Stimulated activated CD8-positive, alpha-beta memory T cell treated with anti-CD3 and anti-CD28 coated beads, Interleukin-2, amount 100 ng/mL, for 48 hours (primary cell): ENCODE data around the gene SMPDL3A.

ENCODE experiments used
- DNase-seq, 2 donors: peaks; one replicate each; pipeline ENCODE4 v3.0.0-alpha.2; 2020; ENCODE audit warnings: low read depth in 2 of 2

SMPDL3A gene

GRCh38 chr6:122778302-122778701 lies 10.8 kb upstream of the SMPDL3A start:
- no peak for DNase-seq

DNA sequence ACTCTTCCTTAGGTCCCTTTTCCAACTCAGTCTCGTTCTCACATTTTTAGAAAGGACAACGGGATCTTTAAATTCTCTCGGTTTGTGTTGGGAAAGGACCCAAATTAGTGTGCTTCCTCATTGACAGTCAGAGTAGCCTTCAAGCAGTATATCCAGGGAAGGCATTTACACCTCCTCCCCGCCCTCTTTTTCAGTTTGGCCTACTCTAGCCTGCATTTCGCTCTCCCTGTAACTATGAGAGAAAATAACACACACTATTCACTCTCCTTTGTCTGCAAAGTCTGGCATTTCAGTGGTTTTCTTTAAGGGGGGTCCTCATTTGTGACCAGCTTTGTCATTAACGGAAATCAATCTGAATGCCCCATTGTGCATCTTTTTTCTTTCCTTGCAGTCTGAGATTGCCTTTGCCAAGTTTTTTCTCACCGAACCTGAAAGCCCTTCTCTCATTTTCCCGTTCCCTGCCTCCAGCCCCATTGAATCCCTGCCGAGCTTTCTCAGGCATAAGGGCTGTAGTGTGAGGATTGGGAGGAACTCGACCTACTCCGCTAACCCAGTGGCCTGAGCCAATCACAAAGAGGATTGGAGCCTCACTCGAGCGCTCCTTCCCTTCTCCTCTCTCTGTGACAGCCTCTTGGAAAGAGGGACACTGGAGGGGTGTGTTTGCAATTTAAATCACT lies 9.9 kb upstream of the SMPDL3A start:
- DNase-seq = no peak

- DNase-seq = no peak
Observed at GRCh38 chr6:122779667-122780066, 9.4 kb upstream of the SMPDL3A start, which contains the start of gene FABP7. Gene FABP7 (plus strand): TSS chr6:122779716. CDS start chr6:122779795, 79 bp downstream.

GRCh38 chr6:122780114-122780513 lies 8.9 kb upstream of the SMPDL3A start:
- DNase-seq = no peak

DNA sequence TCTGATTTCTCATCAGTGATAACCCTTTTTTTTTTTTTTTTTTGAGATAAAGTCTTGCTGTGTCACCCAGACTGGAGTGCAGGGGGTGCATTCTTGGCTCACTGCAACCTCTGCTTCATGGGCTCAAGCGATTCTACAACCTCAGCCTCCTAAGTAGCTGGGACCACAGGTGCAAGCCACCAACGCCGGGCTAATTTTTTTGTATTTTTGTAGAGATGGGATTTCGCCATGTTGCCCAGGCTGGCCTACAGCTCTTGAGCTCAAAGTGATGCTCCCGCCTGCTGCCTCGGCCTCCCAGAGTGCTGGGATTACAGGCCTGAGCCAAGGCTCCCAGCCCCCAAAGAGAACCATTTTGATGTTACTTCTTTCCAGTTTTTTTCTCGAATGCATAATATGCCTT lies 7.3 kb upstream of the SMPDL3A start:
- no peak for DNase-seq

GRCh38 chr6:122783401-122783800 lies 5.7 kb upstream of the SMPDL3A start:
- DNase-seq = no peak

- DNase-seq = no peak
Observed at GRCh38 chr6:122785891-122786290, 3.2 kb upstream of the SMPDL3A start.

- DNase-seq = no peak
Observed at GRCh38 chr6:122787721-122788120, 1.3 kb upstream of the SMPDL3A start.

DNA sequence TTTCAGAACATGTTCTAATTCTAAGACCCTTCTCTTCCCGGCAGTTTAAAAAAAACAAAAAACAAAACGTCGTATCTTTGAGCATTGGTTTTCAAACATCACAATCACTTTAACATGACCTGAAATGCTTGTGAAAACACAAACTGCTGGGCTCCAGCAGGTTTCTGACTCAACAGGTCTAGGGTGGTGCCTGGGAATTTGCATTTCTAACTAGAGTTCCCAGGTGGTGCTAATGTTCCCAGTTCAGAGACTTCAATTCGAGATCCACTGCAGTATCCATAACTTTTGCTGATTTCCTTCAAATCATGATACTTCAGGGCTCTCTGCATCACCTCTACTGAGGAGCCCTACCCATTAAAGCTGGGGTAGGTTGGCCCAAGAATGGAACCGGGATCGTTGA lies 850 bp upstream of the SMPDL3A start:
- DNase-seq = no peak

DNA sequence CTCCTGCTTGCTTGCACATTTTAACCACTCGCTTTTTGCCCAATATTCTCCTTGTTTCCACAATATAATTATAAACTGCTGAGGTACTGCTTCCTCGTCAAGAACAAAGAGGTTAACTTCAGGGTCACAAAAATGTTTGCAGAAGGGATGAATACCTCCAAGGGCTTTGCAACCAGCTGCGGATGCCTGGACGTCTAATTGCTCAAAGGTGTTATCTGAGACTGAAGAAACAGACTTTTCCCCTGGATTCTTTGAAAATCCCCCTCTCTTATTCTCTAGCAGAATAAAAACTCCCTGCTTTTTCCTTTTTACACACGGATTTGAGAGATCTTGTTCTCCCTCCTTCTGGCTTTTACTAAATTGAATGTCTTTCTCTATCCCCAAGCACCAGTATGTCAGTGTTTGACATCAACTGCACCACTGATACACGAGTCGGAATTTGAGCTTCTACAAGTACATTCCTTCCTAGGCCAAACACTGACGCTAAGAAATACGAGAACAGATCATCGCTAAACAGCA lies 336 bp upstream of the SMPDL3A start:
- no peak for DNase-seq

DNA sequence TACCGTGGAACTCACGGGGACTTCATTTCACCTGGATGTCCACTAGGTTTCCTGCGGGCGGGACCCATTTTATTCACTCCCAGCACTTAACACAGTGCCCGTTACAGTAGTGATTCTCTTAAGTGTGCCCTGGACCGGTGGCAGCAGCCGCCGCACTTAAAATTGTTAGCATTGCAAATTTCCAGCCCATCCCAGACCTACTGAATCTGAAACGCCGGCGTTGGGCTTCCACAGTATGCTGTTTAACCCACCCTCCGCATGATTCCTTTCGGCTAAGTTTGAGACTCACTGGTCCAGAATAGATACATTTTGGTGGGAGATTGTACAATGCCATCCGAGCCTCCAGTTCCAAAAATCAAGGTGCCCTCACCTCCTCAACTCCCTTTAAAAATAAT lies 967 bp downstream of the SMPDL3A start:
- DNase-seq = no peak

- no peak for DNase-seq
Observed at GRCh38 chr6:122790423-122791309, 1.6 kb downstream of the SMPDL3A start.

GRCh38 chr6:122791310-122791679 lies 2.2 kb downstream of the SMPDL3A start:
- DNase-seq = no peak

DNA sequence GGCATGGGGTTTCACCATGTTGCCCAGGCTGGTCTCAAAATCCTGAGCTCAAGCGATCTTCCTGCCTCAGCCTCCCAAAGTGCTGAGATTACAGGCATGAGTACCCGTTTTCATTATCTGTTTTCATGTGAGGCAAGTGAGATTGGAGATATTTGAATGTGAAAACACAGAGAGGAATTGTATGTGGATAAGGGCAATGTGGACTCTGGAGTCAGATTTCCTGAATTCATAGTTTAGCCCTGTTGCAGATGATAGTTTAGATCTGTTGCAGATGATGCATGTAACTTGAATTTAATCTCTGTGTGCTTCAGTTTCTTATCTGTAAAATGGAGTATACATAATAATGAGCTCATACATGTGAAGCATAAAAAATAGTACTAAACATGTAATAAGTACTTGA lies 3.7 kb downstream of the SMPDL3A start:
- DNase-seq = no peak

DNA sequence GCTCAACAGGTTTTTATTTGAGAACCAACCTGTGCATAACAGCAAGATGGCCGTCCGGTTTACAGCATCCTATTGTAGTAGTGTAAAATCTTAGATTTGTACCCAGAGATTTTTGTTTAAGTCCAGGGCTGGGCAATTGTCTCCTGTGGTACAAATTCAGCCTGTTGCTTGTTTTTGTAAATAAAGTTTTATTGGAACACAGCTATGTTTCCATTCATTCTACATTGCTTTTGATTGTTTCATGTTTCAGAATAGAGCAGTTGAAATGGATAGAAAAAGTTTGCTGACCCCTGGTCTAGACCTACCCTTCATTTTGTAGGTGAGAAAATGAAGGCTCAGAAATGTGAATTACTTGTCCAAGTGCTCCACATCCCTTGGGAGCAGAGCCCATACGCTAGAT lies 8.5 kb downstream of the SMPDL3A start:
- DNase-seq = no peak

DNA sequence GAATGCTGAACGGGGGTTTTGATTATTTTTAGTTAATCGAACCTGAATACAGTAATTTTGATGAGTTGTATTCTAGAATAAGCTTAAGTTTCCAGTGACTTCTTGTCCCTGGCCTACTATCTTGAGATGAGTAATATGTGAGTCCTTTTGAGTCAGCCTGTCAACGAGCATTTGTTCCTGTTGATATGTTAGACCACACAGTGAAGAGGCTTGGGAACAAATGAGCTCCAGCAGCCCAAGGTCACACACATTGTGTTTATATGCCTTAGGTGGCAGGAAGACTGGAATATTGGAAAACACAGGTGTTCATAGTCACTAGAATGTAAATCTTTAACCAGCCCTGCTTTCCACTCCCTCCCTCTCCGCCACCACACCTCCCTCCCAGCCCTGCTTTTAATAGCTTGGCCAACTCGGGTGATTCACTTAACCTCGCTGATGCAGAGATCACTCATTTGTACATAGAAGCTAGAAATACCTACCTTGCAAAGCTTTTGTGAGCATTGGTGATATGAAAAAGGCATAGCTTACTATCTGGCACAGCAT lies 9.1 kb downstream of the SMPDL3A start:
- DNase-seq = peak in 1 of 2 donors; percentile 0

DNA sequence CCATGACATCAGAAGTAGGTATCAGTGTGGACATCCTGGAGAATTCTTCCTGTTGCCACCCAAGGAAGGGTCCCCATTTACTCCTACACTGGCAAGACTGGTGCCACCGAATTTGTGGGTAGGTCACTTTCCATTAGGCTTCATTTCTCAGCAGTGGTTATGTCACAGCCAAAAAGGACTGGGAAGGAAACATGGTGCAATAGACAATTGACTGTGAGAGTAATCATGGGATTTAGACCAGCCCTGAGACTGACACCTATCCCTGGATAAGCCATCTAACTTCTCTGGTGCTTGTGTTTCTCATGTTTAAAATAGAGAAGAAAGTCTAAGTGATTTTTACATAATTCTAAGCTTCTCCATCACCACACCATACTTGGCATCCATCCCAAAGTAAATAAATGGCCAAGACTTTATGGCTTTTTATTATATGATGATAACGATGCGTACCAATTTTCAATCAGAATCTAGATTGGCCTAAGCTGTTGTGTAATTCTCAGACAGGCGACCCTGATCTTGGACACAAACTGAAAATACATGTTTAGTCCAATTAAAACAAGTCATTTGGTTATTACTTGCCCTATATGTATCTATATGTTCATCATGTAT lies 10.2 kb downstream of the SMPDL3A start:
- DNase-seq = no peak

DNA sequence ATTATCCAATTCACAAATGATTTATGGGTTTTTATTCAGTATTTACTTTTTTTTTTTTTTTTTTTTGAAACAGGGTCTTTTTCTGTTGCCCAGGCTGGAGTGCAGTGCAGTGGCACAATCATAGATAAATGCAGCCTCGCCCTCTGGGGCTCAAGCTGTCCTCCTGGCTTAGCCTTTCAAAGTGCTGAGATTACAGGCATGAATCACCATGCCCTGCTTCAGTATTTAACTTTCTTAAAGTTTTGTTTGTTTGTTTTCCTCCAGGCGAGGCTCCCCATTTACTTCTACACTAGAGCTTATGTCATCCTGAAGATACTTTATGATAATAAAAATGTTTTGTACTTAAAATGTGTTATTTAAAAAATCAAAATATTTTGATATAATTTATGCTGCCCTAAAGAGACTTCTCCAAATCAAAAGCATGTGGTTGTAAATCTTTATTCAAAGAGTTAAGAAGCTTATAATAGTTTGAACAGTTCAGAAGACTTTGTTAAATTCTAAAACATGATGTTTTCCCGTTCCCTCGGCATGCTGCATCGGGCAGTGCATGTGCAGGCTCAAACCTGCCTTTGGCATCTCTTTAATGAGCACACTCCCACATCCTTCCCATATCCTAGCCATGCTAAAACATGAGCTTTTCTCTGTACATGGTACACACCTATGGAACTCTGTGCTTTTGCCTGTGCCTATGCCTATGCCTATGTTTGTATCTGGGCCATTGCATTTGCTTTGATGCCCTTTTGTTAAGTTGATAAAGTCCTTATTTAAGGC lies 11.0 kb downstream of the SMPDL3A start:
- DNase-seq = no peak

GRCh38 chr6:122800906-122801305 lies 11.8 kb downstream of the SMPDL3A start:
- DNase-seq = no peak

DNA sequence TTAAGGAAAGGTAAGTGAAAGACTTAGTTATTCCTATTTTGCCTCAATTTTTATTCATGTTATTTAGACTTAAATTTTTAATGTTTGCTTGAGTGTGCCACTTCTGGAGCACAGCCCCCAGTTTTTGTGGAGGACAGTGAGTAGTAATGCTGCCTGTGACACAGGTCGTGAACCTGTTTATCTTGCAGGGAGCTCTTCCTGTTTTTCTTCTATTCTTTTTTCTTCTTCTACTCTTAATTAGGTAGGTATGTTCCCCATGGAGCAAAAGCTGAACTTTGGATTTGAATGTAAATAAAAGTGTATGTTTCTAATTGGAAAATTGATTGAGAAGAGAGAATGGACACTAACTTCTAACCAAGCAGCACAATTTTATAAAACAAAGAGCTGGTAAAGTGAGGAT lies 12.3 kb downstream of the SMPDL3A start:
- no peak for DNase-seq

GRCh38 chr6:122803171-122803661 lies 14.2 kb downstream of the SMPDL3A start:
- no peak for DNase-seq
